ENCODE results near the gene DNAJA1.
"Not testable (repeated sequence)": the region's sequence is repeated elsewhere in the genome, so short reads cannot be mapped to it uniquely, and the experiment has no call there.

Gene DNAJA1

DNA sequence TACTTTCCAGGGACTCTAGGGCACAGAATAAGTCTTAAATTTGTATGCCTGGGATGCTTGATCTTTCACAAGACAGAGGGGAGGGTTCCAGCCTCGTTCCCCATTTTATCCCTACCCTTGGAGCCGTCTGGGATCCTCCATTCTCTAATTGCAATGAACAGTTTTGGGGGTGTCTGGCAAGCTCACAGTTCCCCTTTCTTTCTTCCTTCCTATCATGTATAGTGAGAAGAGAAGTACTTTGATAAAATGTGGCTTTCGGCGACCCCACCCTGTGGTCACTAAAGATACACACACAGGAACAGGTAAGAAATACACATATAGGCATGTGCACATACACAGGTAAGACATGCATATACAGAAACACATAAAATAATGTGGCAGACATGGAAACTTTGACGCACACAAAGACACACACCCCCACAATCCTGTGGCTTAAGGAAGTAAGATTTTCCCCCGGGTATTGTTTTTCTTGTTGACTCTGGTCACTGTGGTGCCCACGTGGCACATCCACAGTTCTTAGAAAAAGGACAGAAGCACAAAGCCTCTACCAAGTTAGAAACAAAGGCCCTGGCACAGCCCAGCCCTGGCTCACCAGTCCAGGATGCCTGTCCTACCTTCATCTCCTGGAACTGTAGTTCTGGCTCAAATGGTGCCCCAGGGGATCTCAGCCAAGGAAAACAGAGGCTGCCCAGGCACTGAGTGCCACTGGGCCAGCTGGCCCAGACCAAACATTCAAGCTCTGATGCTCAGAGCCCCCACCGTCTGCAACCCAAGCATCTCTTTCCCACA, 57.7 kb downstream of the DNAJA1 start:
- DNase-seq, result no peak

DNA sequence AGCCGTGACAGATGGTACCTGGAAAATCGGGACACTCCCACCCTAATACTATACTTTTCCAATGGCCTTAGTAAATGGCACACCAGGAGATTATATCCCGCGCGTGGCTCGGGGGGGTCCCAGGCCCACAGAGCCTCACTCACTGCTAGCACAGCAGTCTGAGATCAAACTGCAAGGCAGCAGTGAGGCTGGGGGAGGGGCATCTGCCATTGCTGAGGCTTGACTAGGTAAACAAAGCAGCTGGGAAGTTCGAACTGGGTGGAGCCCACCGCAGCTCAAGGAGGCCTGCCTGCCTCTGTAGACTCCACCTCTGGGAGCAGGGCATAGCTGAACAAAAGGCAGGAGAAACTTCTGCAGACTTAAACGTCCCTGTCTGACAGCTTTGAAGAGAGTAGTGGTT, 60.6 kb downstream of the DNAJA1 start:
- not testable (repeated sequence) for DNase-seq

All from NCI-H1417 (cell line).